LHCN-M2 (cell line): ENCODE measurements around the gene NPAT. TPM values are rescaled to one million over a fixed set of nuclear protein-coding genes. Genes with fewer than 3 reads are reported as not detected.
"Not testable (repeated sequence)": the region's sequence is repeated elsewhere in the genome, so short reads cannot be mapped to it uniquely, and the experiment has no call there.

Experiments used
- DNase-seq: peaks from one replicate; pipeline ENCODE4 v3.0.0-alpha.2; 2012; ENCODE audit warnings: low read depth
- total RNA-seq: library from RNA; depleted of rRNA; stranded (reverse); fragments of >200 nt; gene quantifications from 2 replicates; pipeline ENCODE4 v1.2.3, GENCODE V29; 2014

NPAT gene
- total RNA-seq, 1 experiment from 2014 or later, result 18.2 TPM

- DNase-seq, result no peak
Measured at GRCh38 chr11:108160970-108161566, 61.4 kb downstream of the NPAT start.

- DNase-seq, result no peak
Measured at GRCh38 chr11:108154591-108154990, 67.8 kb downstream of the NPAT start.

DNA sequence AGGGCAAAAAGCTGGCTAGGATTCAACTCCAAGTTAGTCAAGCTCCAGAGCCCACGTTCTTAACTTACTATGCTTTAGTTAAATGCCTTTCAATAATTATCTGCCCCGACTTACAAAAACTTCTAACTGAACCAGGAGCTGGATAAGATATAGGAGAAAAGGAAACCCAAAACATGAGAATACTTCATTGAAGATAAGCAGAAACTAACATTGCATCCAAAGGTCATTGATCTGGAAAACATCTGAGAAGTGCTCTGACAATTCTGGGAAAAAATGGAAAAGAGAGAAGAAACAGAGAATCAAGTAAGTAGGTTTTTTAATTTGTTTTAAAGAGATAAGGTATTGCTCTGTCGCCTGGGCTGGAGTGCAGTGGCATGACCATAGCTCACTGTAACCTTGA lies 73.9 kb downstream of the NPAT start:
- DNase-seq, result no peak

GRCh38 chr11:108147150-108147549 lies 75.3 kb downstream of the NPAT start:
- DNase-seq, result no peak

DNA sequence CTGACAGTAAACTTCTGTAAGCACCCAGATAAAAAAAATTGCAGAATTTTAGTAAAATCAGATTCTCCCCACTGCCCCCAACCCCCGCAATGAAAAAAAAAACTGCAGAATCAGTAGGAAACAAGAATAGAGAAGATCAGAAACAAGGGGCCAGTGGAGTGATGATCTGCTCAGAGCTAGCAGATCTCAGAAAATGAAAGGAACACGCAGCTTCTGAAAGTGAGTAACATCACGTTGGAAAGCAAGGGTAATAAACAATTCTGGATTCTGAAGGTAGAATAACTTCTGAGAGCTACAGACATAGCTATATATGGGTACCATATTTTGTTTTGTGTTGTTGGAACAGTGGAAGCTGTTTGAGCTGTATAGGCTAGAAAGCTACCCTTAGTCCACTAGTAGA lies 77.8 kb downstream of the NPAT start:
- no peak for DNase-seq

- no peak for DNase-seq
Measured at GRCh38 chr11:108142304-108142703, 80.1 kb downstream of the NPAT start.

- peak; percentile 26 for DNase-seq
Measured at GRCh38 chr11:108137212-108137611, 85.2 kb downstream of the NPAT start.

DNA sequence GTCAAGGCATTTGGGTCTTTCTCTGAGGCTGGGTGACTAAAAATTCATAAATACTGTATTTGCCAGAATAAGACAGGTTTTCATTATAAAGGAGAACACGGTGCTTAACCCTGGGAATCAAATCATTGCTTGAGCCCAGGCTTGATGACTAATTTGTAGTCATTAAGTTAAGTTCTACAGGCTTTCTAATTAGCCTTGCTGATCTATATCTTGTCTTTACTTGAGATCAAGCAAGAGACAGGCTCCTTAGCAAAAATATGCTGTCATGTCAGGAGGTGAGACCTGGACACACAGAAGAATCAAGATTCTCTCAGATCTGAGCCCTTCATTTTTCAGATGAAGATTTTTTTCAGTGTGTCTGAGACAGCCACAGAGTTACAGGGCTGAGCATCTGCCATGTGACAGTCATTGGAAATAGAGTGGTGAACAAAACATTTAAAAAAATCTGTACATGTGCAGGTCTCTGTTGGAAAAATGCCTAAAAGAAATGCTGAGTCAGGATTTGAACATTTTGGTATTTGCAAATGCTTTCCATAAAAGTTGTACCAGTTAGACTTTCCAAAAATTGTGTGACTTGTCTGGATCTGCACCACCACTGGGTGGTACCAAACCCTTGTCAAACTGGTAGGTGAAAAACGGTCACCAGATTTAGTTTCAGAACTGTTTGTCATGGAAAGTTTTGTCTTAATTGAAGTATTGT lies 86.4 kb downstream of the NPAT start:
- DNase-seq, result peak; percentile 41

DNA sequence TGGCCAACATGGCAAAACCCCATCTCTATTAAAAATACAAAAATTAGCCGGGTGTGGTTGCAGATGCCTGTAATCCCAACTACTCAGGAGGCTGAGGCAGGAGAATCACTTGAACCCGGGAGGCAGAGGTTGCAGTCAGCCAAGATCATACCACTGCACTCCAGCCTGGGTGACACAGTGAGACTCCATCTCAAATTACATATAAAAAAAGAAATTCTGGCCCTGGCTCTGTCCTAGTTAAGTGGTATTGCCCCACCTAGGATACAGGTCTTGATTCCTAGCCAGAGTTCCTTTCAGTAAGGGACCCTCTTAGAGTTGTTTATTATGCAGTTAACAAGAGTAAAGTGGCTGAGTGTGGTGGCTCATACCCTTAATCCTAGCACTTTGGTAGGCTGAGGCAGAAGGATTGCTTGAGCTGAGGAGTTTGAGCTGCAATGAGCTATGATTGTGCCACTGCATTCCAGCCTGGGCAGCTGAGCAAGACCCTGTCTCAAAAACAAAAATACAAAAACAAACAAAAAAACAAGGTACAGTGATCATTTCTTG lies 89.4 kb downstream of the NPAT start:
- not testable (repeated sequence) for DNase-seq

DNA sequence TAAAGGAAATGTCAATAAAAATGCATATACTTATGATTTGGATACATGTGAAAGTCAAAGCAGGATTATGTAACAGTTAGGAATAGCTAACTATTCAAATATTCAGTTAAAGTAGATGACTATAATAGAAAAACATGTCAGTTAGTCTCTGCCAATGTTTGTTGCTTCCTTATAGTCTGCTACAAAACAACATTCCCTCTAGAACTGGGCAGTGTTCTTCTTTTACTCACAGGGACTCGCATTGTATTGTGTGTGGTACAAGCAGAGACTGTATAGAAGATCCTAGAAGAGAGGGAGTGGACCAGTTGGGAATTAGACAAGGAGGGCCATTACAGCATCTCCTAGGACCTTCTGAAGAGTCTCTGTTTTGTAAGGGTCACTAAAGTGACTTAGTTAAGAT lies 90.4 kb downstream of the NPAT start:
- no peak for DNase-seq

GRCh38 chr11:108128772-108129171 lies 93.7 kb downstream of the NPAT start:
- no peak for DNase-seq

GRCh38 chr11:108125096-108125495 lies 97.3 kb downstream of the NPAT start:
- no peak for DNase-seq

DNA sequence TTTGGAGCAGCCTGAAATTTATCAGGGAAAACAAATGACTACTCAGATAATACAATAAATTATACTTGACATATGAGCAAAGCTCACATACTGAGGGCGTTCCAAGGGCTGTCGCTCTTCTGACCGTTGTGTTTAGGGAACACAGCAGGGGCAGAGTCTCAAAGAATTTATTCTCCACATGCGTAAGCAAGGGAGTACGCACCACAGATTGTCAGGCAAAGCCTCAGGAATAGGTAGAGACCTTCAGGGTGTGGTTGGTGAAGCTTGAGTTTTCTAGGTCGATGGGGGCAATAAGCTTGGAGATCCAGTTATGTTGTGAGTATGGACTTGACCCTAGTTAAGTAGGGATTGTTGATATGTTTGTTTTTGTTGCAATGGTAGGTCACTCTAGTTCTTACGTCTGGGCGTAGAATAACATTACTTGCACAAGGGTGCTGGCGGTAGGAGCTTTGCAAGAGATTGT lies 100.2 kb downstream of the NPAT start:
- peak; percentile 48 for DNase-seq

DNA sequence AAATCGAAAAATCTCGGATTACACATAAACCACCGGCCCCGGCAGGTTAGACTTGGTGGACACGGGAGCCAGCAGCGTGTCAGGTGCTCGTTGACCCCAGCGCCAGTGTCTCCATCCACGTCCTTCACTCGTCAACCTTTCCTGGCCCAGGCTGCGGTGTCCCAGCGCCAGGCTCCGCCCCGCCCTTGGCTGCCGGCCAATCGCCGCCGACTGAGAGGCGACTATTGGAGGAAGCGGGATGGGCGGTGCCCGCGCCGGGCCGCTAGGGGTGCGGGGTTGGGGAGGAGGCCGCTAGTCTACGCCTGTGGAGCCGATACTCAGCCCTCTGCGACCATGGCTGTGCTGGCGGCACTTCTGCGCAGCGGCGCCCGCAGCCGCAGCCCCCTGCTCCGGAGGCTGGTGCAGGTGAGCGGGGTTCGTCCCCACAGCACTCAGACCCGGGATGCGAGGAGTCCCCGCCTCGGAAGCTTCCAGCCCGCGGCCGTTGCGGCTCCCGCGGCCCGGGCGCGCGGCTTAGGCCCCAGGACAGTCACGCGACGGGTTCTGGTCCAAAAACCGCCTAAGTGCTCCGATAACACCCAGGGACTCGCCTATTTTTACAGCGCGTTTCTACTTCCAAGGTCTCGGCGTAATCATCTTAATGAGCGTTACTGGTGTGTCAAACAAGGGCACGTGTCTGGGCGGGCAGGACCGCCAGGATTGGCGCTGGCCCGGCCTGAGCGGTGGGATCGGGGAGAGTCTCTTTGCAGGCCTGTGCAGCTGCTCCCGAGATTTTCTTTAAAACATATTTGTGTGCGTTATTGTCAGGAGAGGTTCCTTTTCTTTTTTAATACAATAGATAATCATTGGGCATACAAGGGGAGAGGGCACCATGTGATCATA lies 100.9 kb downstream of the NPAT start, which contains the start of gene ACAT1:
Gene ACAT1 (plus strand): TSS at position 294 of the 882 bp plus-strand sequence. CDS start 40 bp downstream, at position 334.
- DNase-seq, result peak; percentile 88

- DNase-seq, result not testable (repeated sequence)
Measured at GRCh38 chr11:108120936-108121273, 101.5 kb downstream of the NPAT start.

DNA sequence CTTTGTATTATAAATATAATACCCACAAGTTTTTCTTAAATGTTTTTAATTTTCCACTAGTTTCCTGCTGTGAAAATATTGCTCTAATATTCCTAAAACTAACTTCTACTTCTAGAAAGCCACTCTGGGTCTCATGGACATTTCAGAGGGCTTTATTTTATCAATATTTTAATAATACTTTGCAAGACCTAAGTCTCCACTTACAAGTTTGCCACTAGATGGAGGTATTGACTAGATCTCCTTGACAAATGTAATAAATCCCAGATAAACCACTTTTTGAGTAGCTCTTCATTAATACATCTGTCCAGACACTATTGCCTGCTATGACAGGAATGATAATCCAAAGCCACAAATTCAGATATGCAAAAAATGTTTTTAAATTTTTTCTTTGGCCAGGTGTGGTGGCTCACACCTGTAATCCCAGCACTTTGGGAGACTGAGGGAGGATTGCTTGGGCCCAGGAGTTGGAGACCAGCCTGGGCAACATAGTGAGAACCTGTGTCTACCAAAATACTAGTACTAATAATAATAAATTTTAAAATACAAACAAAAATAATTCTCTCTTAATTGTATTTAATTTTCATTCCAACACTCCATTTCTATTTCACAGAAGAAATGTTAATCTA lies 104.6 kb downstream of the NPAT start:
- peak; percentile 65 for DNase-seq

GRCh38 chr11:108115500-108116140 lies 106.8 kb downstream of the NPAT start:
- DNase-seq, result peak; percentile 85

- no peak for DNase-seq
Measured at GRCh38 chr11:108112057-108112456, 110.4 kb downstream of the NPAT start.

DNA sequence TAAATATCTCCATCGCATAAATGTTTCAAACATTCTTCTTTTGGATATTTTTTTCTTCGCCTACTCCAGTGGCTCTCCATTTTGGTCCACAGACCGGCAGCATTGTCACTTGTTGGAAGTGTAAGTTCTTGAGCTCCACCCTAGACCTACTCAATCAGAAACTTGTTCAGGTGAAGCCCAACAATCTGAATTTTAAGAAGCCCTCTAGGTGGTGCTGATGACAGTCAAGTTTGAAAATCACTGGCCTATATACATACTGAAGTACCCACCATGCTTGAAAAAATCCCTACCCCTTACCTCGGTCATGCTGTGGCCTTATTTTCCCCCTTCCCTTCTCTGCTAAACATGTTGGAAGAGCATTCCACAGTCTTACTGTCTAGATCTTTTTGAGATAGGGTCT lies 111.3 kb downstream of the NPAT start:
- no peak for DNase-seq
